Epithelial cell of esophagus (primary cell): Measurements from ENCODE around the gene RHEBL1.

Experiments used
- DNase-seq: peaks from one replicate; pipeline ENCODE4 v3.0.0; 2010; ENCODE audit warnings: low read depth
- H3K4me3 ChIP-seq: 2 replicates; pipeline ENCODE4 v1.5.1; 2011; ENCODE audit warnings: mild to moderate bottlenecking, low read length, control low read depth
- CTCF ChIP-seq: IDR thresholded peaks from 2 replicates; pipeline ENCODE4 v1.5.1; 2011; ENCODE audit warnings: low read depth, mild to moderate bottlenecking, low read length, control low read depth, inconsistent platforms; ENCODE audit not compliant: insufficient read depth; ENCODE audit errors: missing control alignments

The RHEBL1 gene

DNA sequence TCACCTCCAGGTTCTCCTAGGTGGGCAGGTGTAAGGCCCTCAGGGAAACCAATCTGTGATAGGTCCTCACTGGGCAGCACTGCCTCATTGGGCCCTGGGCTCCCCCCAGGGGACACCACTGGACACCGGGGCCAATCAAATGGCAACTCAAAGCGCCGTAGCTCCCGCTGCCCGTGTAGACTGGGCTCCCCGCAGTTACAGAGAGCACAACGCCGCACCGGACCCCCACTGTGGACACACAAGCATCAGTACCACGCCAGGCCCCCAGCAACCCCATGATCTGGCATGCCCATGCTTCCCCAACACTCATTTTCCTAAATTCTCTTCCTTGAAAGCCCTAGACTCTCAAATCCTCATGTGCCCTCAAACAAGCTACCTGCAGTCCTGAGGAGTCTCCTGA, 15.3 kb downstream of the RHEBL1 start:
- no peak for DNase-seq
- H3K4me3 ChIP-seq, result no peak overlapping the region
- no peak for TF ChIP-seq CTCF

DNA sequence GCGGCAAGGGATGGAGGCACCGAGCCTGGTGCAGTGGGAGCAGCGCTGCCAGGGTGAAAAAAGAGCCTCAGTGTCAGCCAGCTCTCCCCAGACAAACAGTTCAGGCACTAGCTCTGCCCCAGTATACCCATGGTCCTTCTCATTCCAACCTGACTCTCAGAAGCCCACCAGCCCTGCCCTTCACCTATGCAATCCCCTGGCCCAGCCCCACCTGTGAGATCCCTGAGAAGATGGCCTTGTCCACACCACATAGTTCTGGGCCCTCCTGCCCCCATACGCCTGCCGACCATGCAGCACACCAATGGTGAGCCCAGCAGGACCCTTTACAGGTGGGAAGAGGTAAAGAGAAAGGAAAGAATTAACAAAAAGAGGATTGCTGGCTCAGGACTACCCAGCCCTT, 15.7 kb downstream of the RHEBL1 start:
- TF ChIP-seq CTCF, result no peak

DNA sequence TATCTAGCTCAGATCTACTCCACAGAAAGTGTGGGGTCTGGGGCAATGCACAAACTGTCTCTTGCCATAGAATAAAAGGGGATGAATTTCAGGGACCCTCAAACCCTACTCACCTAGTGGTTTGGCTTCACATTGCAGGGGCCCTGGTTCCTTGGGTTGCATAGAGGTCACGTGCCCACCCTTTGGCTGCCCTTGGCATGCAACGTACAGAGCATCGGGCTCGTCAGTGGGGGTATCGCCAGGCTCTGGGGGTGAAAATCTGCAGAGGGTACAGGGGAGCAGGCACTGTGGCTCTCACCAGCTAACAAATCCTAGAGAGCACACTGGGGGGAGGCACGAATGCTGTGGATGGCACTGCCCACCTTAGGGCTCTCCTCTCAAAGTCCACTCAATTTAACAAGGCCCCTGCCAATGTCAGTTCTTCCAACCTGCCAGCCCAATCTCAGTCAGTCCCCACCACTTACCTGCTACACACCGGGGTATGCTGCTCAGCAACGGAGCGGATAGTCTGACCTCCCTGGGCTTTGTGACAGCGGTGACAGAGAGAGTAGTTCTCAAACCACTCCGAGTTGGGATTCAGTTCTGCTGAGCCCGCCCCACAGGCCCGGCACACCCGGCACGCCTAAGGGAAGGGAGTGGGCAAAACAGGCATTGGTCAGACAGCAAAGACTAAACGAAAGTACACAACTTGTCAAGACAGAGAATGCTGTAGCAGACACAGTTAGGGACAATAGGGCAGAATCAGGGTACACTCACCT, 17.1 kb downstream of the RHEBL1 start:
- no peak for TF ChIP-seq CTCF
- H3K4me3 ChIP-seq, result no peak overlapping the region
- DNase-seq, result no peak

More for the DNA sequence above, 15.7 kb downstream of the RHEBL1 start:
- no peak for DNase-seq
- no peak overlapping the region for H3K4me3 ChIP-seq

DNA sequence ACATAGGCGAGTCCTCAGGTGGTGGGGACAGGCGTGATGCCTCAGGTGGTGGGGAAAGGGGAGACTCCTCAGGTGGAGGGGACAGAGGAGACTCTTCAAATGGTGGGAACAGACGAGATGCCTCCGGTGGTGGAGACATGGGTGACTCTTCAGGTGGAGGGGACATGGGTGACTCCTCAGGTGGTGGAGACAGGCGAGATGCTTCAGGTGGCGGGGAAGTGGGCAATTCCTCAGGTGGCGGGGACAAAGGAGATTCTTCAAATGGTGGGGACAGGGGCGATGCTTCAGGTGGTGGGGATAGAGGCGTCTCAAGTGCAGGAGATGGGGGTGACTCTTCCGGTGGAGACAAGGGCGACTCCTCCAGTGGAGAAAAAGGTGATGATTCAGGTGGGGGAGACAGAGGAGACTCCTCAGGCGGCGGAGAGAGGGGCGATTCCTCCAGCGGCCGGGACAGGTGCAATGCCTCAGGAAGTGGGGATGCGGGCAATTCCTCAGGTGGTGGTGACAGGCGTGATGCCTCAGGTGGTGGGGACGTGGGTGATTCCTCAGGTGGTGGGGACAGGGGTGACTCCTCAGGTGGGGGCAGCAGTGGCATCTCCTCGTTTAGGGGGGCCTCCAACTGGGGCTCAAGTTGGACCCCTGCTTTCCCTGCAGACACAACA, 17.9 kb downstream of the RHEBL1 start:
- H3K4me3 ChIP-seq, result no peak overlapping the region
- no peak for TF ChIP-seq CTCF
- DNase-seq, result no peak

GRCh38 chr12:49051373-49051764, 18.4 kb downstream of the RHEBL1 start:
- no peak for TF ChIP-seq CTCF
- no peak for DNase-seq
- no peak overlapping the region for H3K4me3 ChIP-seq

DNA sequence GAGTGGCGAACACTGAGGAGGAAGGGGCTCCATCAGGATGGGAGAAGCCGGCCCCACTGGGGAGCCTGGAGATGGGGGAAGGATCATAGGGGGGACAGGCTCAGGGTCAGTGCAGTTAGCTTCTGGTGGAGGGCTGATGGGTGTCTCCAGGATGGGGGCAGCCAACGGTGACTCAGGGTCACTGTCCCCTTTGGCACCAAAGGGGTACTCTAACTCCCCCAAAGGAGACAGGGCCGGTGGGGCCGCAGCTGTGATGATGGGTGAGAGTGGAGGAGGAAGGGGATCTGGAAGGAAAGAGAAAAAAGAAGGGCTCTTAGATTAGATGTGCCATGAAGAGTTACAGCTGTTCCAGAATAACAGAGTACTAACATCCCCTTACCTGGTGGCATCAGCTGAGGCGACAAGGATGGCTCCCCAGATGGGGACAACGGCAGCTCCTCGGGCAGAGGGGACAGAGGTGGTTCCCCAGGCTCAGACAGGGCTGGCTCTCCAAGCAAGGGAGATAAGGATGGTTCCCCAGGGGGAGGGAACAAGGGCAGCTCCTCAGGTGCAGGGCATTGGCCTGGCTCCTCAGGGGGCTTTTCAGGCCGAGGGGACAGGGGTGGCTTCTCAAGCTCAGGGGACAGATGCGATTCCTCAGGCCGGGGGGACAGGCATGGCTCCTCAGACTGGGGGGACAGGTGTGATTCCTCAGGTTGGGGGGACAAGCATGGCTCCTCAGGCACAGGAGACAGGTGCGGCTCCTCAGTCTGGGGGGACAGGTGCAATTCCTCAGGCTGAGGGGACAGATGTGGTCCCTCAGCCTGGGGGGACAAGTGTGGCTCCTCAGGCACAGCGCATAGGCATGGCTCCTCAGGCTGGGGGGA, 19.0 kb downstream of the RHEBL1 start:
- no peak overlapping the region for H3K4me3 ChIP-seq
- no peak for TF ChIP-seq CTCF
- DNase-seq, result no peak
